SU-DHL-6 (cell line): ENCODE data around the gene CEP78.

Experiments used
- H2AFZ ChIP-seq: fragments of 200-600 bp; sonication (generic); 2 replicates; pipeline ENCODE4 v1.6.1; 2014; ENCODE audit warnings: low read depth, mild to moderate bottlenecking, moderate library complexity, mixed read lengths, antibody characterized with exemption, low read length; ENCODE audit not compliant: severe bottlenecking
- H3F3A ChIP-seq: fragments of 200-600 bp; shearing (Covaris generic); 2 replicates; pipeline ENCODE4 v1.6.0; 2016; ENCODE audit warnings: antibody characterized with exemption, mild to moderate bottlenecking; ENCODE audit not compliant: insufficient read depth
- H3K27ac ChIP-seq: fragments of 200-600 bp; sonication (generic); 2 replicates; pipeline ENCODE4 v1.5.1; 2016; ENCODE audit warnings: low read depth, mild to moderate bottlenecking, low read length, moderate library complexity, mixed read lengths
- H3K27me3 ChIP-seq: fragments of 200-600 bp; sonication (generic), shearing (Covaris generic); 2 replicates; pipeline ENCODE4 v1.6.0; 2014; ENCODE audit warnings: mild to moderate bottlenecking, low read length
- H3K36me3 ChIP-seq: fragments of 200-600 bp; sonication (generic); 2 replicates; pipeline ENCODE4 v1.6.1; 2014; ENCODE audit warnings: mild to moderate bottlenecking, low read length, mixed read lengths
- H3K4me2 ChIP-seq: fragments of 300-600, 200-600 bp; shearing (Covaris generic), sonication (generic); 2 replicates; pipeline ENCODE4 v1.6.0; 2014; ENCODE audit warnings: low read length, low read depth, mild to moderate bottlenecking; ENCODE audit not compliant: poor library complexity, severe bottlenecking
- H3K4me3 ChIP-seq: fragments of 200-600 bp; sonication (generic); 2 replicates; pipeline ENCODE4 v1.5.1; 2014; ENCODE audit warnings: antibody characterized with exemption, low read length, mild to moderate bottlenecking, mixed read lengths; ENCODE audit not compliant: insufficient read depth, poor library complexity, severe bottlenecking
- H3K79me2 ChIP-seq: fragments of 200-600 bp; sonication (generic); 2 replicates; pipeline ENCODE4 v1.6.1; 2014; ENCODE audit warnings: mild to moderate bottlenecking, low read length, moderate library complexity; ENCODE audit not compliant: insufficient read depth
- H3K9ac ChIP-seq: fragments of 200-600 bp; sonication (generic); 2 replicates; pipeline ENCODE4 v1.7.0; 2014; ENCODE audit warnings: mild to moderate bottlenecking, low read length
- H3K9me2 ChIP-seq: fragments of 200-600 bp; sonication (generic); replicated peaks from 2 replicates; pipeline ENCODE4 v1.6.1; 2014; ENCODE audit warnings: low read length; ENCODE audit not compliant: insufficient read depth
- H3K9me3 ChIP-seq: fragments of 200-600 bp; sonication (generic); 2 replicates; pipeline ENCODE4 v1.6.1; 2014; ENCODE audit warnings: low read length, mixed read lengths; ENCODE audit not compliant: insufficient read depth
- H4K20me1 ChIP-seq: fragments of 200-600 bp; sonication (generic); 2 replicates; pipeline ENCODE4 v1.6.1; 2014; ENCODE audit warnings: low read depth, mild to moderate bottlenecking, antibody characterized with exemption, low read length, moderate library complexity, mixed read lengths
- CTCF ChIP-seq: fragments of 200-600 bp; sonication (generic); IDR thresholded peaks from one replicate; pipeline ENCODE4 v1.5.1; 2017; ENCODE audit warnings: antibody characterized with exemption, mild to moderate bottlenecking, low read length, moderate library complexity; ENCODE audit not compliant: insufficient read depth, poor library complexity, severe bottlenecking
- EZH2phosphoT487 ChIP-seq: fragments of 200-600 bp; sonication (generic), shearing (Covaris generic); conservative IDR thresholded peaks from 2 replicates; pipeline ENCODE4 v1.6.1; 2018; ENCODE audit warnings: mild to moderate bottlenecking, antibody characterized with exemption, low read length, moderate library complexity, mixed read lengths

CEP78 gene

GRCh38 chr9:78297672-78297961 is 61.7 kb downstream of the CEP78 start:
- Histone ChIP-seq H2AFZ (peak overlapping the region; percentile 88), H3K27ac (peak overlapping the region; percentile 73), H3K4me3 (peak overlapping the region; percentile 85), H3F3A (peaks cover 9% of the 10 kb centered on the region; the same call in 1 of the 2 replicates), H3K4me2 (peak overlapping the region; percentile 93), H3K9ac (peak overlapping the region; percentile 84), H3K9me2 (no peaks in the 10 kb centered on the region), H3K36me3 (peaks cover 12% of the 10 kb centered on the region; the same call in 1 of the 2 replicates), H3K9me3 (no peaks in the 10 kb centered on the region), H4K20me1 (no peaks in the 10 kb centered on the region; the same call in 1 of the 2 replicates), H3K27me3 (no peaks in the 10 kb centered on the region), H3K79me2 (peaks cover 30% of the 10 kb centered on the region)
- TF ChIP-seq EZH2phosphoT487, result no peak
- no peak for TF ChIP-seq CTCF

- H3K4me3 ChIP-seq, result peak overlapping the region; percentile 85
- peaks cover 30% of the 10 kb centered on the region for H3K79me2 ChIP-seq
- peaks cover 9% of the 10 kb centered on the region; the same call in 1 of the 2 replicates for H3F3A ChIP-seq
- no peaks in the 10 kb centered on the region for H3K27me3 ChIP-seq
- H4K20me1 ChIP-seq, result no peaks in the 10 kb centered on the region; the same call in 1 of the 2 replicates
- TF ChIP-seq EZH2phosphoT487, result no peak
- no peak for TF ChIP-seq CTCF
- peak overlapping the region; percentile 93 for H3K4me2 ChIP-seq
- H3K9ac ChIP-seq, result peak overlapping the region; percentile 84
- no peaks in the 10 kb centered on the region for H3K9me3 ChIP-seq
- peak overlapping the region; percentile 88 for H2AFZ ChIP-seq
- H3K27ac ChIP-seq, result peak overlapping the region; percentile 73
- peaks cover 17% of the 10 kb centered on the region; the same call in 1 of the 2 replicates for H3K36me3 ChIP-seq
- no peaks in the 10 kb centered on the region for H3K9me2 ChIP-seq
These were observed 62.3 kb downstream of the CEP78 start for GRCh38 chr9:78298046-78298765.

GRCh38 chr9:78300209-78300608 is 64.3 kb downstream of the CEP78 start:
- no peak for TF ChIP-seq CTCF
- no peak for TF ChIP-seq EZH2phosphoT487
- H3K27me3 ChIP-seq, result no peaks in the 10 kb centered on the region
- no peak overlapping the region for H3K27ac ChIP-seq
- peaks cover 9% of the 10 kb centered on the region; the same call in 1 of the 2 replicates for H3F3A ChIP-seq
- H4K20me1 ChIP-seq, result no peaks in the 10 kb centered on the region; the same call in 1 of the 2 replicates
- no peak overlapping the region for H3K4me2 ChIP-seq
- peaks cover 26% of the 10 kb centered on the region; the same call in 1 of the 2 replicates for H3K36me3 ChIP-seq
- H3K4me3 ChIP-seq, result no peak overlapping the region
- peaks cover 30% of the 10 kb centered on the region for H3K79me2 ChIP-seq
- H3K9me2 ChIP-seq, result no peaks in the 10 kb centered on the region
- no peaks in the 10 kb centered on the region for H3K9me3 ChIP-seq
- no peak overlapping the region for H3K9ac ChIP-seq
- H2AFZ ChIP-seq, result no peak overlapping the region
